ENCODE results near the gene CRIP3. TPM values are rescaled to one million over a fixed set of nuclear protein-coding genes. Genes with fewer than 3 reads are reported as not detected.

CRIP3 gene
- total RNA-seq, 1 donor from 2014 or later, result not detected

- no peak for DNase-seq (ENCODE audit: low read depth in 2 of 2)
These were observed 33.6 kb downstream of the CRIP3 start for GRCh38 chr6:43274916-43275597.

- DNase-seq (ENCODE audit: low read depth in 2 of 2), result no peak
These were observed 34.3 kb downstream of the CRIP3 start for GRCh38 chr6:43274127-43274915.

GRCh38 chr6:43273707-43274106, 34.9 kb downstream of the CRIP3 start:
- no peak for DNase-seq (ENCODE audit: low read depth in 2 of 2)

- no peak for DNase-seq (ENCODE audit: low read depth in 2 of 2)
These were observed 36.7 kb downstream of the CRIP3 start for GRCh38 chr6:43271944-43272343.

- no peak for DNase-seq (ENCODE audit: low read depth in 2 of 2)
These were observed 37.4 kb downstream of the CRIP3 start for GRCh38 chr6:43271103-43271815.

GRCh38 chr6:43269273-43270007, 39.2 kb downstream of the CRIP3 start:
- DNase-seq (ENCODE audit: low read depth in 2 of 2), result no peak

GRCh38 chr6:43268782-43269272, 39.8 kb downstream of the CRIP3 start:
- DNase-seq (ENCODE audit: low read depth in 2 of 2), result no peak

- no peak for DNase-seq (ENCODE audit: low read depth in 2 of 2)
These were observed 40.3 kb downstream of the CRIP3 start for GRCh38 chr6:43268355-43268700.

GRCh38 chr6:43267619-43268354, 40.8 kb downstream of the CRIP3 start:
- no peak for DNase-seq (ENCODE audit: low read depth in 2 of 2)

- DNase-seq (ENCODE audit: low read depth in 2 of 2), result no peak
These were observed 43.1 kb downstream of the CRIP3 start for GRCh38 chr6:43265564-43265963.

GRCh38 chr6:43264599-43265145, 44.0 kb downstream of the CRIP3 start:
- no peak for DNase-seq (ENCODE audit: low read depth in 2 of 2)

GRCh38 chr6:43263314-43264178, 45.1 kb downstream of the CRIP3 start:
- peak; percentile 41 to 70 for DNase-seq (ENCODE audit: low read depth in 2 of 2)

GRCh38 chr6:43262780-43263313, 45.8 kb downstream of the CRIP3 start:
- no peak for DNase-seq (ENCODE audit: low read depth in 2 of 2)

- no peak for DNase-seq (ENCODE audit: low read depth in 2 of 2)
These were observed 46.4 kb downstream of the CRIP3 start for GRCh38 chr6:43262000-43262779.

GRCh38 chr6:43261198-43261597, 47.4 kb downstream of the CRIP3 start:
- DNase-seq (ENCODE audit: low read depth in 2 of 2), result no peak

- peak in 1 of 2 donors; percentile 57 for DNase-seq (ENCODE audit: low read depth in 2 of 2)
These were observed 47.8 kb downstream of the CRIP3 start for GRCh38 chr6:43260791-43261190.

GRCh38 chr6:43258807-43259686, 49.6 kb downstream of the CRIP3 start:
- DNase-seq (ENCODE audit: low read depth in 2 of 2), result no peak

GRCh38 chr6:43258180-43258579, 50.4 kb downstream of the CRIP3 start:
- no peak for DNase-seq (ENCODE audit: low read depth in 2 of 2)
